HG02981 (cell line): ENCODE results near the gene AP2B1.

Source experiments
- ATAC-seq: cut with Tn5 transposase; IDR thresholded peaks from one replicate; pipeline ENCODE4 v1.9.1; 2021; ENCODE audit warnings: mild to moderate bottlenecking, moderate library complexity; ENCODE audit not compliant: unreplicated experiment

Gene AP2B1

GRCh38 chr17:35765756-35766488, 178.8 kb downstream of the AP2B1 start:
- no peak for ATAC-seq

- ATAC-seq, result no peak
These were observed 179.4 kb downstream of the AP2B1 start for GRCh38 chr17:35766489-35766877.

DNA sequence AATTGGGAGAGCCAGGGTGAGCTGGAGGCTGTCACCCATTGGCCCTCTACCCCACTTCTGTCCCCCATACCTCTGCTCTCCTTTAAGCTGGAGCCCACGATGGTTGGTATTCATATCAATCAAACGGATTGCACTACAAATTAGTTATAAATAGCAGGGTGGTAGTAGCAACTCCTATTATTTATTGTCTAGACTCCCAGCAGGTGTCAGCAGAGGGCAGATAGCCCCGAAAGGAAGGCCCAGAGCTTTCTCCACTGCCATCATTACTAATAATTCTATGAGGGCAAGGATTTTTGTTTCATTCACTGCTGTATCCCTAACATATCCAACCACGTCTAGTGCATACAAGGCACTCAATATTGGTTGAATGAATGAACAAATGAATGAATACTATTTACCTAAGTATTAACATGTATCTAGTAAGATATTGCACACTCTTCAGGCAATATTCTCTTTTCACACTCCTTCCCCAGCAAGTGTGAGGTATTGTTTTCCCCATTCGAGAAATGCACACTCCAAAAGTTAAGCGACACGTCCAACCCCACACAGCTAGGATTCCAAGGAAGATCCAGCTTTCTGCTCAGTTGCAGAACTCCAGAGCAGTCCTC, 179.9 kb downstream of the AP2B1 start:
- ATAC-seq, result no peak

DNA sequence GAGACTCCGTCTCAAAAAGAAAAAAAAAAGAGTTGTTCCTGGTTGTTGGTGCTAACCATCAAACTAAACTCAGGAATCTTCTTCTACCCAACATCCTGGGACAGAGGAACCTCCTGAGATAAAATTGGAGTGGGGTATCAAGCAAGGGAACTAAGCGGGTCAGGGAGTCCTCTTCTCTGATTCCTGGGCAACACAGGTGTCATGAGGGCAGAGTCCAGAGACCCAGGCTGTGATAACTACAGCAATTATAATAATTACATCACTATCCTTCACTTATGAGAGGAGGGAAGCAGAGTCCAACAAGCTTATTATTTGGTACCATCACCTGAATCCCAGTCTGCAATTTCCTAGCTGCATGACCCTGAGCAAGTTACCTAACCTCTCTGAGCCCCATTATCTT, 181.7 kb downstream of the AP2B1 start:
- no peak for ATAC-seq

- ATAC-seq, result no peak
These were observed 182.9 kb downstream of the AP2B1 start for GRCh38 chr17:35769895-35770486.

GRCh38 chr17:35773129-35773528, 186.0 kb downstream of the AP2B1 start:
- ATAC-seq, result no peak

DNA sequence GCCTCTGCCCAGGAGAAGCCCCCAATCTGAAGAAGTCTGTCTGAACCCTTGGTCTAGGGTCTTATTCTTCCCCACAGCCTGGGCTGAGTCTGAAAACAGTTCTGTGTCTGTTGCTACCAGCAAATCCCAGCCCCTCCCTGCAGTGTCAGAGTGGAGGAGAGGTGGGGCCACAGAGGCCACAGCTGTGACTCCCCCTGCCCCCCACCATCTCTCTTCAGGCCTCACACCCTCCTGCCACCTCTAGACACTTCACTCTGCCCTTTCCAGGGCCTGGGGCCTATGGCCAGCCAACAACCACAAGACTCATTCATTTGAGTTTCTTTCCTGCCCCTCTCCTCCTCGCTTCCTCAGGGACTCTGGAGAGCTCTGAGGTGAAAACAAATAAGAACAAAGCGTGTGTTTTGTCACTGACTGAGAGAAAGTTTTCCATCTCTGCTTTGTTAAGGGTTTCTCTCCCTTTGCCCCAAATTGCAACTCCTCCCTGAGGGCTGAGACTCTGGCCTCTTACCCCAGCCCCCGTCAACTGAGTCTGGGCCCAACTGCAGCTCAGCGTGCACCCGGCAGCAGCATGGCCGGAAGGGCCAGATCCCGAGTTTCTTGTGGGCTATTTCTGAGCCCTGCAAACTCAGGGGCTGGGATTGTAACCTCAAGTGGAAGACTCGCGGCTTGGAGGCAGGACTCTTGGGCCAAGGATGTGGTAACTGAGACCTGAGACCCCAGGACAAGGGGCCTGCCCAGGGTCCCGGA, 186.7 kb downstream of the AP2B1 start:
- no peak for ATAC-seq

DNA sequence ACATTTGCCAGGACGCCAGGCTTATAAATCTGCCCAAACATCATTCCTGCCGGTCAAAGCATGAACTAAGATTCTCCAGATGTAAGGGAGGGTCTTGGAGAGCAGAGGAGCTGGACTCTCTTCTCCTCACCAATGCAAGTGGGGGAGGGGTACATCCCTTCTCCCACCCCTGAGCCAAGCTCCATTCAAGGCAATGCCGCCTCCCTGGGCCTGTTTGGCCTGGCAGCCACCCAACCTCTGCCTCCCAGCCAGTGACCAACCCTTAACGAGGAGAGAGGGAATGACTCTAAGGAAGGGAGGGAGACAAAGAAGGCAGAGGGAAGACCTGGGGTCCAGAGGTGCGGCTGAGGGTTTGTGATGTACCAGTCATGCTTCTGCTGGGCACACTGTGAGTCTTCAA, 187.4 kb downstream of the AP2B1 start:
- ATAC-seq, result no peak

DNA sequence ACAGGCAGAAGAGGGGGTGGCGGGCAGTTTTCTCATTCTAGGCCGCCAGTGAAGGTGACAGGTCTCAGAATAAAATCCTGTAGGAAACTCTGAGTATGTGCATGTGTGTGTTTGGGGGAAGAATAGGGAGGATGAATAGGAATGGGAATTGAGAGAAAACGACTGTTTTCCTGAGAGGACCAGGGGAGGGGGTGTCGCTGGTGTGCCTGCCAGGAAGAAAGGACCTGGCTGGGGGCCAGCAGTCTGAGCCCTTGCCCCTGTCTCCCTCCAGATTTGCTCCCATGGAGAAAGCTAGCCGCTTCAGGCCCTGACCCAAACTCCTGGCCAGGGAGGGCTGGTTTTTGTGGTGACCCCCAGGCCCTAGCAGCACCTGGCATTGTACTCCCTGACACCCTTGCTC, 187.9 kb downstream of the AP2B1 start:
- ATAC-seq, result no peak

DNA sequence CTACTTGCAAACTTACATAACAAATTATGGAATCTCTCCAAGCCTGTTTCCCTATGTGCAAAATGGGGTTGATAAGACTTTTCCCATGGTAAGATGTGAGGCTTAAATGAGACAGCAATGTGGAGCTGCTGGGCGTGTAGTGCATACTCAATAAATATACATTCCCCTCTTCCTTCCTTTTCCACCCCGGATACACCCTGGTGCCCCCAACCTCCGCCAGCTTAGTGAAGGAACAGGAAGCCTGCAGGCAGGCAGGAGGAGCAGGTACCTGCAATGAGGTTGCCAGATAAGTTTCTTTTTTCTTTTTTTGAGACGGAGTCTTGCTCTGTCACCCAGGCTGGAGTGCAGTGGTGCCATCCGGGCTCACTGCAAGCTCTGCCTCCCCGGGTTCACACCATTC, 188.5 kb downstream of the AP2B1 start:
- ATAC-seq, result no peak
